Kidney (tissue), 14 donors: ENCODE measurements around the gene RTL5. TPM values are rescaled to one million over a fixed set of nuclear protein-coding genes. Genes with fewer than 3 reads are reported as not detected.

ENCODE experiments used
- DNase-seq, 5 donors: peaks; one replicate each; pipeline ENCODE4 v3.0.0-alpha.2; 2013 to 2020
- FAIRE-seq: peaks from 2 replicates; lab custom pipeline; 2012; peaks lifted over from hg19 to GRCh38; lab: Jason Lieb, UNC
- H3K27ac ChIP-seq, 2 donors: one replicate each; pipeline ENCODE4 v1.7.0; 2013; ENCODE audit warnings: low read depth in 2 of 2, low read length in 2 of 2, inconsistent platforms in 1 of 2
- H3K27me3 ChIP-seq: one replicate; pipeline ENCODE4 v1.7.1; 2013; ENCODE audit warnings: low read length, inconsistent platforms; ENCODE audit not compliant: control insufficient read depth, insufficient read depth
- H3K36me3 ChIP-seq, 3 donors: one replicate each; pipeline versions ENCODE4 v1.7.0 to v1.7.1; 2013; ENCODE audit warnings: low read length in 3 of 3, control low read depth in 1 of 3, inconsistent platforms in 1 of 3; ENCODE audit not compliant: insufficient read depth in 3 of 3, control insufficient read depth in 2 of 3
- H3K4me1 ChIP-seq, 3 donors: one replicate each; pipeline versions ENCODE4 v1.7.0 to v1.7.1; 2013; ENCODE audit warnings: low read length in 3 of 3, inconsistent platforms in 1 of 3, low read depth in 1 of 3; ENCODE audit not compliant: control insufficient read depth in 2 of 3, insufficient read depth in 2 of 3
- H3K4me3 ChIP-seq, 3 donors: one replicate each; pipeline versions ENCODE4 v1.7.0 to v1.8.1; 2013; ENCODE audit warnings: low read length in 3 of 3, control low read depth in 1 of 3, inconsistent platforms in 1 of 3
- H3K9ac ChIP-seq, 3 donors: one replicate each; pipeline versions ENCODE4 v1.7.0 to v1.7.1; 2013; ENCODE audit warnings: low read length in 3 of 3, control low read depth in 1 of 3, inconsistent platforms in 1 of 3
- H3K9me3 ChIP-seq, 3 donors: one replicate each; pipeline versions ENCODE4 v1.7.0 to v1.7.1; 2013; ENCODE audit warnings: low read length in 3 of 3, control low read depth in 1 of 3, inconsistent platforms in 1 of 3; ENCODE audit not compliant: control insufficient read depth in 2 of 3, insufficient read depth in 1 of 3
- CTCF ChIP-seq: IDR thresholded peaks from 3 replicates; pipeline ENCODE4 v1.5.1; 2012; ENCODE audit warnings: mild to moderate bottlenecking, moderate library complexity, borderline replicate concordance; ENCODE audit not compliant: insufficient read depth; ENCODE audit errors: extremely low read depth
- intact Hi-C: fragments of 100-400 bp; cut with DNase I; formaldehyde crosslinking; loops from one replicate; pipeline ENCODE4 v1.11.1; 2022
- polyA plus RNA-seq: library from polyadenylated mRNA; stranded (reverse); fragments of 350-450 nt; fragmentation: Illumina TruSeq; extraction: RNeasy Lipid Tissue Mini Kit (QIAGEN cat#74804); gene quantifications from one replicate; pipeline ENCODE4 v1.2.3, GENCODE V29; 2014; ENCODE audit warnings: low read depth, low replicate concordance; ENCODE audit not compliant: insufficient read depth
- total RNA-seq: library from RNA; stranded (reverse); fragmentation: NEBNext Ultra II Directional; extraction: Animal tissue kit (Norgen Biotek cat#: 25700); gene quantifications from one replicate; pipeline ENCODE4 v1.2.1, GENCODE V29; 2021
- donor health status: control.
- donor health status: control.
- donor health status: control.
- donor health status: control.
- donor health status: control.
- donor health status: DM: yes; HTN: yes; CAD: no.
- donor health status: Normal renal cell carcinoma (clear cell type).

The RTL5 gene
- total and polyA plus RNA-seq, 2 donors from 2014 or later = 5.7 to 6.9 TPM

GRCh38 chrX:72081605-72082320 is 50.0 kb downstream of the RTL5 start:
- peak overlapping the region in 1 of 3 donors; percentile 49 for H3K4me3 ChIP-seq
- intact Hi-C loops = no loop called here
- DNase-seq (peak in 2 of 5 donors; percentile 30 to 34), FAIRE-seq (no peak)
- no peaks in the 10 kb centered on the region for H3K36me3 ChIP-seq
- no peak for TF ChIP-seq CTCF
- H3K9ac ChIP-seq = no peak overlapping the region
- H3K4me1 ChIP-seq = peaks cover 0 to 13% (median 0%) of the 10 kb centered on the region in 3 donors
- no peaks in the 10 kb centered on the region for H3K9me3 ChIP-seq
- peak overlapping the region in 1 of 2 donors; percentile 22 for H3K27ac ChIP-seq
- no peaks in the 10 kb centered on the region for H3K27me3 ChIP-seq

GRCh38 chrX:72080800-72081199 is 50.9 kb downstream of the RTL5 start:
- H3K4me3 ChIP-seq = peak overlapping the region in 1 of 3 donors; percentile 49

GRCh38 chrX:72080150-72080549 is 51.6 kb downstream of the RTL5 start:
- Histone ChIP-seq H3K27ac (peak overlapping the region in 1 of 2 donors; percentile 30), H3K4me3 (peak overlapping the region in 1 of 3 donors; percentile 49), H3K9me3 (no peaks in the 10 kb centered on the region), H3K9ac (no peak overlapping the region), H3K27me3 (peaks cover 2% of the 10 kb centered on the region), H3K4me1 (peaks cover 0 to 13% (median 0%) of the 10 kb centered on the region in 3 donors), H3K36me3 (no peaks in the 10 kb centered on the region)
- TF ChIP-seq CTCF = no peak
- FAIRE-seq (no peak), DNase-seq (no peak)
- intact Hi-C loops = no loop called here

More at GRCh38 chrX:72080800-72081199, 50.9 kb downstream of the RTL5 start:
- H3K4me1 ChIP-seq = peaks cover 0 to 13% (median 0%) of the 10 kb centered on the region in 3 donors
- DNase-seq = no peak
- FAIRE-seq = no peak
- TF ChIP-seq CTCF = no peak
- no peaks in the 10 kb centered on the region for H3K27me3 ChIP-seq
- H3K27ac ChIP-seq = no peak overlapping the region
- intact Hi-C loops = no loop called here
- no peaks in the 10 kb centered on the region for H3K36me3 ChIP-seq
- H3K9me3 ChIP-seq = no peaks in the 10 kb centered on the region
- H3K9ac ChIP-seq = no peak overlapping the region
